RWPE1 (cell line): Measurements from ENCODE around the gene ZBTB45.
"Not testable (repeated sequence)": the region's sequence is repeated elsewhere in the genome, so short reads cannot be mapped to it uniquely, and the experiment has no call there.

Source experiments
- CTCF ChIA-PET: fragments of 350-600 bp; sonication (Branson Sonifier 250); formaldehyde crosslinking; extraction: SDS; loops from one replicate; lab custom pipeline; 2021; lab: Yijun Ruan, JAX
- POLR2A ChIA-PET: fragments of 400-600 bp; formaldehyde crosslinking; extraction: SDS; loops from one replicate; lab custom pipeline; 2020; ENCODE audit warnings: antibody characterized with exemption; ENCODE audit not compliant: low non-redundant PET; lab: Yijun Ruan, JAX
- DNase-seq: peaks from one replicate; pipeline ENCODE4 v3.0.0; 2012; ENCODE audit warnings: low spot score
- H3K27ac ChIP-seq: fragments of 450-650 bp; 2 replicates; pipeline ENCODE4 v1.5.1; 2017
- CTCF ChIP-seq: fragments of 450-650 bp; conservative IDR thresholded peaks from 2 replicates; pipeline ENCODE4 v1.5.1; 2017; ENCODE audit warnings: low read depth, mild to moderate bottlenecking

ZBTB45 gene

GRCh38 chr19:58513213-58513693, 6.4 kb downstream of the ZBTB45 start:
- ChIA-PET CTCF (interaction anchor here (0.7 kb wide), 1 partner anchor 61 kb away, joined by 3 read pairs; no protein-coding TSS in a partner anchor), POLR2A (interaction anchor here (0.6 to 1.7 kb wide), 3 partner anchors 13 to 42 kb away, joined by 3 to 5 read pairs (median 3); partner anchors contain the start of gene CHMP2A)
- peak overlapping the region; percentile 77 for H3K27ac ChIP-seq
- no peak for DNase-seq
- TF ChIP-seq CTCF = no peak

- ChIA-PET POLR2A (interaction anchor here (1.0 kb wide), 1 partner anchor 46 kb away, joined by 3 read pairs; no protein-coding TSS in a partner anchor), CTCF (no interaction called here)
- no peak for TF ChIP-seq CTCF
- DNase-seq = no peak
- 0 out of 2 replicates have a peak within 1 kb of the TSS, but pooled peaks have one; percentile 77 for H3K27ac ChIP-seq
Observed at GRCh38 chr19:58511353-58512208, 8.0 kb downstream of the ZBTB45 start, which contains the start of gene SLC27A5. TSS of gene SLC27A5 (minus strand) at chr19:58511992. CDS start at chr19:58511955, 37 bp downstream.

- no peak for TF ChIP-seq CTCF
- POLR2A ChIA-PET = no interaction called here
- CTCF ChIA-PET = no interaction called here
- H3K27ac ChIP-seq = no peak overlapping the region
- no peak for DNase-seq
Observed at GRCh38 chr19:58510084-58510862, 9.3 kb downstream of the ZBTB45 start.

GRCh38 chr19:58509731-58510083, 9.9 kb downstream of the ZBTB45 start:
- TF ChIP-seq CTCF = no peak
- POLR2A ChIA-PET = no interaction called here
- no peak overlapping the region for H3K27ac ChIP-seq
- CTCF ChIA-PET = interaction anchor here (0.6 kb wide), 1 partner anchor 9 kb away, joined by 4 read pairs; no protein-coding TSS in a partner anchor
- no peak for DNase-seq

- POLR2A ChIA-PET, CTCF ChIA-PET: not testable (repeated sequence)
Observed at GRCh38 chr19:58507602-58508223, 11.9 kb downstream of the ZBTB45 start.

GRCh38 chr19:58500242-58500641, 19.4 kb downstream of the ZBTB45 start:
- POLR2A ChIA-PET = interaction anchor here (0.8 kb wide), 1 partner anchor 14 kb away, joined by 3 read pairs; no protein-coding TSS in a partner anchor
- H3K27ac ChIP-seq = peak overlapping the region; percentile 81
- CTCF ChIA-PET = interaction anchor here (0.6 to 0.7 kb wide), 3 partner anchors 14 to 278 kb away, joined by 3 to 4 read pairs (median 3); partner anchors contain the start of gene ZBTB45
- DNase-seq = no peak
- no peak for TF ChIP-seq CTCF

More at GRCh38 chr19:58507602-58508223, 11.9 kb downstream of the ZBTB45 start:
- H3K27ac ChIP-seq, DNase-seq: not testable (repeated sequence)
